Transverse colon (tissue), 3 donors: ENCODE measurements around the gene ADAMTS6.

Experiments used
- CTCF ChIP-seq, 5 experiments: fragments of 200-600 bp in 3 of 5; fragments of 450-650 bp in 2 of 5; sonication (generic) in 3 of 5; IDR thresholded peaks; 1 replicate in 2 of 5; 2 replicates in 3 of 5; pipeline ENCODE4 v1.5.1; 2016 to 2017; ENCODE audit warnings: antibody characterized with exemption in 5 of 5, inconsistent platforms in 3 of 5, mild to moderate bottlenecking in 2 of 5, moderate library complexity in 1 of 5
- POLR2A ChIP-seq: fragments of 450-650 bp; IDR thresholded peaks from one replicate; pipeline ENCODE4 v1.6.1; 2016; ENCODE audit warnings: antibody characterized with exemption, mild to moderate bottlenecking, moderate library complexity

GRCh38 chr5:65292196-65292595, 189.5 kb downstream of the ADAMTS6 start:
- TF ChIP-seq CTCF (IDR thresholded peaks at IDR 0.05) = no peak
- TF ChIP-seq POLR2A = no peak
